Stimulated activated naive CD4-positive, alpha-beta T cell treated with Interleukin-2 at 50 U/mL for 16 hours (primary cell): Measurements from ENCODE around the gene CD44.
A peak's percentile ranks its signal among the peaks of the same experiment; 100 is the strongest.

Experiments used
- DNase-seq: peaks from one replicate; lab custom pipeline; 2025; lab: John Stamatoyannopoulos, UW

Gene CD44

GRCh38 chr11:35139722-35140282 lies 831 bp downstream of the CD44 start:
- no peak for DNase-seq

DNA sequence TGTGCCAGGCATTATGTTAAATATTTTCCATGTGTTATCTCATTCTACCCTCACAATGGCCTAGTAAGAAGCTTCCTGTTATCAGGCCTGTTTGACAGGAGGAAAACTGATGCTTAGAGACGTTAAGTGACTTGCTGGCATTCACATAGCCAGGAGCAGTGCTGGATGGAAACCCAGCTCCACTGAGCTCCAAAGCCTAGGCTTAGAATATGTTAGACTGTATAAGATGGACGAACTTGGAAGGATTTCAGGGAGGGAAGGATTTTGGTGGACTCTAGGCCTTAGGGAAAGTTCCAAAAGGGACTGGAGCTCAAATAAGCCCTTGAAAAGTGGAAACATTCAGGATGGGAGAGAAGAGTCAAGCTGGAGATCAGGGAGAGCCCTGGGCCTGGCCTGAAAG lies 2.1 kb downstream of the CD44 start:
- DNase-seq, result no peak

DNA sequence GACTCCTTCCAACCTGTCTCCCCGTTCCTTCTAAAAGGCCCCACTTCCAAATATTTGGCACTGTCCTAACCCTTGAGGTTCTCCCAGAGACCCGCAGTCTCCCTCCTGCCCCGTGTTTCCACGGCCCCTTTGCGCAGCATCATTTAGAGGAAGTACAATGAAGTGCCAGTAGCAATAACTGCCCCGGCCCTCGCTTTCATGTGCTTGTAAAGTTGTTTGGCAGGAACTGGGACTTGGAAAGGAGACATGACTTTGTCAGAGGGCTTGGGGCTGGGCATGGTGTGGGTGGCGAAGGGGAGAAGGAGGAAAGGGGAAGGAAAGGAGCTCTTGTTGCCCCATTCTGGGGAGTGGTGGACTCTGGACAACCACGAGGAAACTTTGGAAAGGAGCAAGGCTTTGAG lies 2.6 kb downstream of the CD44 start:
- peak; percentile 14 for DNase-seq

DNA sequence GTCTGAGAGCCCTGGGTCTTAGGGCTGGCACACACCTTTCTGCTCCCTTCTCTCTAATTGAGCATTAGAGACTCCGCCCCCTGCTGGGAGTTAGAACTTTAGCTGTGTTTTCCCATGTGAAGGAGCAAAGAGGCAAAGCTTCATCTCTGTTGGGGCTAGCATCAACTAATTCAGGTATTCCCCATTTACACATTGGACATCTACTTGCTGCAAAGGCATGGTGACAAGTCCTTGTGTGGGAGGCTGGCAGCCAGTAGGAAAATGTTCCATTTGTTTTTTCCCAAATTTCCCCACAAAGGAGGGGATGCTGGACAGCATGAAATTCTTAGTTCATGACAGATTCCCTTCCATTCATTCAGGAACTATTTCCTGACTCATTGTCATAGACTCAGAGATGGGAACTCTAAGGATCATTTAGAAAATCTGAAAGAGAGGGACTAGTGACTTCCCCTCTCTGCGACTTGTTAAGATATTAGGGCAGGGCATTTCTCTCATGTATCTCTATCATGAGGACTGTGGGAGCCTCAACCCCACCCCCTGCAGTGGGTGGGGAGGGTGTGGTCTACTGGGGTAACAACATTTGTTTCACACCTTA lies 3.6 kb downstream of the CD44 start:
- peak; percentile 38 for DNase-seq

GRCh38 chr11:35143297-35144135 lies 4.5 kb downstream of the CD44 start:
- DNase-seq, result no peak

GRCh38 chr11:35144136-35144741 lies 5.3 kb downstream of the CD44 start:
- peak; percentile 49 for DNase-seq

DNA sequence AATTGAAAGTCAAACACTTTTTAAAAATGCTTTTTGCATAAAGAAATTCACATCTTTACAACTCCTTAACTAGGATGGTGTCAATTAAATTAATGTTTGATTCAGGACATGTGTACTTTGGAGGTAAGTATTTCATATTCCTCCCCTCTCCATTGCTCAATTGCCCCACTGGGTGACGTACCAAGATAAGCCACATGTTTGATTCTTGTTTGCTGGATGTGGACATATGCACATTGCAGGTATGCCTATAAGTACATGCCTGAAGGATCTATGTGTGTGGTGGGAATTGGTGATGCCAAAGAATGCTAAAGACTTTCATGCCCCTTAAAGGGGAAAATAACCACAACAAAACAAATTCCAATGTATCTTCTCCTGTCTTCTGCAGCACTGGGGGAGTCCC lies 5.8 kb downstream of the CD44 start:
- DNase-seq, result no peak

- peak; percentile 50 for DNase-seq
Observed at GRCh38 chr11:35145271-35145670, 6.3 kb downstream of the CD44 start.

DNA sequence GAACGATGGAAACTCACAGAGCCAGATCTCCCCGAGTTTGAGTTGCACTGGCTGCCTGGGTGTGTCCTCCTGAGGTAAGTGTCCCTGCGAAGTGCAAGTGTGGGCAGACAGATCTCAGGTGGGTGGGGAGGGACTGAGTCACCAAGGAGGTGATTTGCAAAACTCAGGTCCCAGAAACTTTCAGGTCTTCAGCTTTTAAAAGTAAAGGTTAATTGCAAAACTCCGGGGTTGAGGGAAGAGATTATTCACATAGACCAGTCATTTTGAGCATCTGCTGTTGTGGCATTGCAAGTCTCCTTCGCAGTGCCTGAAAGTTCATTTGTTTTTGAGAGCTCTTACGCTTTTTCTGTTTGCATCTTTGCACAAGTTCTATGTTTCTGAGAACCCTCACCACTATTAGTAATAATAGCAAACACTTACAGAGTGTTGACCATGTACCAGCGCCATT lies 7.1 kb downstream of the CD44 start:
- peak; percentile 88 for DNase-seq

GRCh38 chr11:35146711-35147110 lies 7.7 kb downstream of the CD44 start:
- no peak for DNase-seq

DNA sequence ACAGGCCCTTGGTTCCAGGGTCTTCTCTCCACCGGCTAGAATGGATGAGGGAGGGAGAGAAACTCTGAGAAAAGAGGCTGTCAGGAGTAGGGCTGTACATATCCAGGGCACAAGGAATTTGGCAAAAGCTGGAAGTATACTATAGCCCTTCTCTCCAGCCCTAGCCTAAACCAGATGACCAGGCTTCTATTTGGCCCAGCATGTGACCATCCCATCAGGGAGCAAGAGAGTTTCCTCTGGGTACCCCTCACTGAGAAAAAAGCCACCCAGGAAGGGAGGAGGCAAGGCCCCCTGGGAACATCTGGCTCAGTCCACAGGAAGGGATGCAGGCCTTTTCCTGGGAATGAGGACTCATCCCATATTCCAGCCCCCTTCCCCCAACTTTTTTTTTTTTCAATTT lies 8.3 kb downstream of the CD44 start:
- no peak for DNase-seq

- no peak for DNase-seq
Observed at GRCh38 chr11:35148163-35148837, 9.3 kb downstream of the CD44 start.

DNA sequence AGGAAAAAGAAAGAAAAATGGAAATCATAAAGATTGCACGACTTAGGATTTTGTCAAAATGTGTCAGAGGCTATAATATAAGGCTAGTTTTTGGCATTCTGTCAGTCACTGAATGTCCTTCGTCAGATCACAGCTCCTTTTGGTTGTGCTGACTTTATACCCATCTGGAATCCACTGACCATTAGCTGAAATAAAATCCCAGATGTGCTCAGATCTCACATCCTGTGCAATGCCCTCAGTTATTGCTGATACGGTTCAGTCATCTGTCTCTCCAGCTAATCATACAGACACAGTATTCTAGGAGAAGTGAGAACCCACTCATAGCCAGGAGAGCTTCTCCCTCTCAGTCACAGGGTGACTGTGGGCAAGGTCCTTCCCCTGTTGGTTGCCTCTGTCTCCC lies 11.5 kb downstream of the CD44 start:
- no peak for DNase-seq

DNA sequence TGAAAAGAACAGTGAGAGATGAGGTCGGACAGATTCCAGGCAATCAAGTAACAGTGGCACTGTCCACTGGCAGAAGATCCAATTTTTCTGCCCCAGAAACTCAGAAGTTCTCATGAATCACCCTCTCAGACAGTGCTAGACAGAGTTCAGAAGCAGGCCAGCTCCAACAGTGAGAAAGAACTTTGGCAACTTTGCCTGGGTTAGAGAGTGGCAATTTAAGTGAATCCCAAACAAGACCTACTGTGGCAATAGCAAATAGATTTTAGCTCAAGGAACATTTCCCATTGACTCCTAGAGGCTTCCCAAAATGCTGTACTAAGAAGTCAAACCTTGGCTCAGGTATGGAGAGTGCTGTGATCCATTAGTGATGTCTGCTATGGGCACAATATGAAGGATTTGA lies 12.3 kb downstream of the CD44 start:
- DNase-seq, result no peak

- no peak for DNase-seq
Observed at GRCh38 chr11:35151683-35152280, 12.8 kb downstream of the CD44 start.

DNA sequence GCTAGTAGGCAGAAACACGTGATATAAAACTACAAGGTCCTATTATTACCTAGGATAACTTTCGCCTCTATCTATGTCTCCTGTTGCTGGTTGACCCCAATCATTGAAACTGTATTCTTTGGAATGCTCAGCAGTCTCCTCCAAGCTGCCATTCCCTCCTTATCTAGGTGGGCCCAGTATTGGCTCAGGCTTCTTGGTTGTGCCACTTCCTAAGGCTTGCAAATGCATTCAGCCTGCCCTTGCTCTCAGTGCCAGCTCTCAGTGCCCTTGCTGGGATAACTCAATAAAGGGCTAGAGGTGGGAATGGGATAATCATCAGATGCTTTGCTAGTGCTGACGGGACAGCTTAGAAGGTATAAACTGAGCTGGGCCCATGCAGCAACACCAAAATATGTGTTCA lies 13.6 kb downstream of the CD44 start:
- DNase-seq, result no peak

DNA sequence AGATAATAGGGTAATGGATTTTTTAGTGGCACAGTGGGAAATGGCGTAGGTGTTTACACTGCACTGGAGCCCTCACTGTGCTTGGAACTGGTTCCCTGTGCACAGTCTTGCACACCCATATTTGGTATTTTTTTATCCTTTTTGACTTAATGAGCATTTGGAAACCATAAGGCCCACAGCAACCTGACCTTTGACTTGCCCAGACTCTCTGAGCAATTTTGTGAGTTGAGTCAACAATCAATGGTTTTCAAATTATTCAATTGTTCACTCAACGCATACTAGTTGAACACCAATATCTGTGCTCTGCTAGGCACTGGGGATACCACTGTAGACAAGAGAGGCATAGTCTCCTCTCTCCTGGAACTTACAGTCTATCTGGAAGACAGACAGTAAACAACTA lies 14.3 kb downstream of the CD44 start:
- DNase-seq, result no peak

- DNase-seq, result no peak
Observed at GRCh38 chr11:35154952-35155351, 16.0 kb downstream of the CD44 start.

DNA sequence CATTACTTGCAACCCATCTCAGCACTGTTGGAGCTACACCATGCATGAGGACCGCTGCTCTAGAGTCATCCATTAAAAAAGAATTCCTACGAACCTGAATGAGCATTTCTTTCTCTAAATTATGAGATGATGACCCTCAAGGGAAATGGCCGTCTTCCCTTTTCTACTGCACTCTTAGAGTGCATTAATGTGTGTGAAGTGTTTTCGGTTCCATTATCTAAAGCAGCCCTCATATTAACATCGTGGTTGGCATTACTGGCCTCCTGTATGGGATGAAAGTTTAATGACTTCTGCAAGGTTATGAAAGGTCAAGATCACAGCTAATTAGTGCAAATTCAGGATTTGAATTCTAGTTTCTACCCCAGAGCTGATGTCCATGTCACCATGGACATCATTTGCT lies 16.7 kb downstream of the CD44 start:
- DNase-seq, result no peak

GRCh38 chr11:35157814-35158700 lies 19.1 kb downstream of the CD44 start:
- no peak for DNase-seq
